WTC11 (cell line): ENCODE measurements around the gene CNKSR3. TPM values are rescaled to one million over a fixed set of nuclear protein-coding genes. Genes with fewer than 3 reads are reported as not detected.

Experiments
- ATAC-seq: fragments of 200-7000 bp; cut with Tn5 transposase; 2 replicates; pipeline ENCODE4 v1.10.0; 2021; ENCODE audit warnings: mild to moderate bottlenecking, moderate library complexity
- CTCF ChIA-PET: fragments of 300-600 bp; sonication (Branson Sonifier 250); formaldehyde crosslinking; loops from one replicate; lab custom pipeline; 2021; ENCODE audit warnings: antibody characterized with exemption; lab: Charles Lee
- POLR2A ChIA-PET: fragments of 350-600 bp; sonication (Branson Sonifier 250); formaldehyde crosslinking; loops from one replicate; lab custom pipeline; 2021; ENCODE audit warnings: antibody characterized with exemption; lab: Charles Lee
- DNase-seq: peaks from one replicate; pipeline ENCODE4 v3.0.0; 2021; ENCODE audit warnings: low spot score
- H3K27ac Mint-ChIP-seq: 2 replicates; pipeline ENCODE4 v1.8.0; 2021; ENCODE audit warnings: mixed read lengths
- H3K27me3 Mint-ChIP-seq: 2 replicates; pipeline ENCODE4 v1.8.0; 2021; ENCODE audit warnings: low read depth, mild to moderate bottlenecking, moderate library complexity, mixed read lengths
- H3K36me3 Mint-ChIP-seq: 2 replicates; pipeline ENCODE4 v1.8.0; 2021; ENCODE audit warnings: mixed read lengths
- H3K4me1 Mint-ChIP-seq: 2 replicates; pipeline ENCODE4 v1.8.0; 2022; ENCODE audit warnings: mixed read lengths
- H3K4me3 Mint-ChIP-seq: 2 replicates; pipeline ENCODE4 v1.8.0; 2021; ENCODE audit warnings: mild to moderate bottlenecking, moderate library complexity, mixed read lengths
- H3K9me3 Mint-ChIP-seq: 2 replicates; pipeline ENCODE4 v1.8.0; 2021; ENCODE audit warnings: mixed read lengths
- AR ChIP-seq: fragments of 250-450 bp; sonication (Bioruptor Pico); IDR thresholded peaks from 2 replicates; pipeline ENCODE4 v1.9.0; 2021; ENCODE audit warnings: mild to moderate bottlenecking
- FOXJ3 ChIP-seq: sonication (generic); formaldehyde crosslinking; IDR thresholded peaks from 2 replicates; pipeline ENCODE4 v1.9.0; 2021; ENCODE audit warnings: missing genetic modification reagents, mild to moderate bottlenecking, borderline replicate concordance
- FOXK1 ChIP-seq: sonication (generic); formaldehyde crosslinking; IDR thresholded peaks from 2 replicates; pipeline ENCODE4 v1.8.0; 2022; ENCODE audit warnings: mild to moderate bottlenecking, moderate library complexity, missing genetic modification reagents
- GABPB1 ChIP-seq: sonication (generic); formaldehyde crosslinking; IDR thresholded peaks from 2 replicates; pipeline ENCODE4 v1.8.1; 2023; ENCODE audit warnings: mild to moderate bottlenecking, missing genetic modification reagents
- GRHL2 ChIP-seq: fragments of 250-450 bp; sonication (Bioruptor Pico); IDR thresholded peaks from 2 replicates; pipeline ENCODE4 v1.8.0; 2022; ENCODE audit warnings: mild to moderate bottlenecking, moderate library complexity; ENCODE audit not compliant: insufficient replicate concordance, severe bottlenecking
- GTF2I ChIP-seq: fragments of 250-450 bp; sonication (Bioruptor Pico); conservative IDR thresholded peaks from 2 replicates; pipeline ENCODE4 v1.4.0; 2021; ENCODE audit warnings: mild to moderate bottlenecking
- MAX ChIP-seq: sonication (generic); formaldehyde crosslinking; IDR thresholded peaks from 2 replicates; pipeline ENCODE4 v1.8.0; 2022; ENCODE audit warnings: mild to moderate bottlenecking, missing genetic modification reagents
- ZNF232 ChIP-seq: sonication (generic); formaldehyde crosslinking; IDR thresholded peaks from 2 replicates; pipeline ENCODE4 v1.8.0; 2022; ENCODE audit warnings: mild to moderate bottlenecking, missing genetic modification reagents
- ZNF263 ChIP-seq: sonication (generic); formaldehyde crosslinking; IDR thresholded peaks from 2 replicates; pipeline ENCODE4 v1.8.1; 2022; ENCODE audit warnings: low read depth, mild to moderate bottlenecking, moderate library complexity, missing genetic modification reagents
- ZNF281 ChIP-seq: sonication (generic); formaldehyde crosslinking; IDR thresholded peaks from 2 replicates; pipeline ENCODE4 v1.8.0; 2023; ENCODE audit warnings: mild to moderate bottlenecking, missing genetic modification reagents
- total RNA-seq: library from RNA; stranded (reverse); gene quantifications from 3 replicates; pipeline ENCODE4 v1.2.3, GENCODE V29; 2021
- TF ChIP-seq, protein P1 (sequence below): sonication (generic); formaldehyde crosslinking; conservative IDR thresholded peaks from 2 replicates; pipeline ENCODE4 v1.8.1; 2022; ENCODE audit warnings: mild to moderate bottlenecking, missing genetic modification reagents
- TF ChIP-seq, protein P2 (sequence below): sonication (generic); formaldehyde crosslinking; IDR thresholded peaks from 2 replicates; pipeline ENCODE4 v1.8.1; 2023; ENCODE audit warnings: mild to moderate bottlenecking, missing genetic modification reagents, moderate library complexity

CNKSR3 gene
- total RNA-seq, 1 experiment from 2014 or later, result 5.7 TPM

DNA sequence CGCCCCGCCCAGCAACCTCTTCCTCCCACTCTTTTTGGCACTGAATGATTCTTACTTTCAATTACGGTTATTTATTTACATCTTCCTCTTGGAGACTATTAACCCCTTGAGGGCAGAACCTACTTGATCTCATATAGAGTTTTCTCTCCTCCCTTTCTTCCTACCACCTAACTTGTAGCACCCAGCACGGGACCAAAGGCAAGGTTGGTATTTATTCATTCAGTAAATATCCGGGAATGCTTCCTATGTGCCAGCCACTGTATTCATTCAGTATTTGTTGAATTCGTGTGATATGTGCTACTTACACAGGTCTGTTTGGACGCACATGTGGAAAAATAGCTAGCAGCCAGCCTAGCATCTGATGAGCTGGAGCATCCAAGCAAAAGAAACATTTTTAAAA, 1.3 kb upstream of the CNKSR3 start (continued):
- TF ChIP-seq AR (CRISPR knock-in tag), result no peak
- no peak for TF ChIP-seq GABPB1
- no peak for TF ChIP-seq GRHL2 (CRISPR knock-in tag)
- TF ChIP-seq, protein P1, sequence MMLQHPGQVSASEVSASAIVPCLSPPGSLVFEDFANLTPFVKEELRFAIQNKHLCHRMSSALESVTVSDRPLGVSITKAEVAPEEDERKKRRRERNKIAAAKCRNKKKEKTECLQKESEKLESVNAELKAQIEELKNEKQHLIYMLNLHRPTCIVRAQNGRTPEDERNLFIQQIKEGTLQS, result no peak
- TF ChIP-seq ZNF281 (CRISPR knock-in tag), result no peak
- TF ChIP-seq, all 79 proteins: peak for 0

GRCh38 chr6:154509421-154510143, 903 bp downstream of the CNKSR3 start:
- DNase-seq, result peak; percentile 59
- ChIA-PET POLR2A (interaction anchor here (0.6 to 0.8 kb wide), 2 partner anchors 33 to 438 kb away, joined by 3 to 6 read pairs; no protein-coding TSS in a partner anchor), CTCF (interaction anchor here (0.7 to 3.6 kb wide), 9 partner anchors 9 to 166 kb away, joined by 3 to 38 read pairs (median 4); no protein-coding TSS in a partner anchor)
- peak overlapping the region; percentile 82 for H3K4me3 Mint-ChIP-seq
- TF ChIP-seq, protein P2, sequence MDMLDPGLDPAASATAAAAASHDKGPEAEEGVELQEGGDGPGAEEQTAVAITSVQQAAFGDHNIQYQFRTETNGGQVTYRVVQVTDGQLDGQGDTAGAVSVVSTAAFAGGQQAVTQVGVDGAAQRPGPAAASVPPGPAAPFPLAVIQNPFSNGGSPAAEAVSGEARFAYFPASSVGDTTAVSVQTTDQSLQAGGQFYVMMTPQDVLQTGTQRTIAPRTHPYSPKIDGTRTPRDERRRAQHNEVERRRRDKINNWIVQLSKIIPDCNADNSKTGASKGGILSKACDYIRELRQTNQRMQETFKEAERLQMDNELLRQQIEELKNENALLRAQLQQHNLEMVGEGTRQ, result 0 out of 2 replicates have a peak, but pooled peaks have one; percentile 30
- peak; percentile 57; the same call in 1 of the 2 replicates for TF ChIP-seq ZNF263 (CRISPR knock-in tag)
- peak; percentile 43; the same call in 1 of the 2 replicates for TF ChIP-seq MAX (CRISPR knock-in tag)
- TF ChIP-seq ZNF232, result no peak
- peak; percentile 33; the same call in 1 of the 2 replicates for TF ChIP-seq FOXK1 (CRISPR knock-in tag)
- TF ChIP-seq, all 79 proteins: peak for 4
- ATAC-seq, result peak; percentile 11
- Mint-ChIP-seq H3K27ac (no peak overlapping the region), H3K9me3 (no peaks in the 10 kb centered on the region), H3K27me3 (peaks cover 75% of the 10 kb centered on the region), H3K4me1 (peaks cover 42% of the 10 kb centered on the region), H3K36me3 (no peaks in the 10 kb centered on the region; the same call in 1 of the 2 replicates)

GRCh38 chr6:154508573-154509375, 1.7 kb downstream of the CNKSR3 start:
- Mint-ChIP-seq H3K36me3 (no peaks in the 10 kb centered on the region; the same call in 1 of the 2 replicates), H3K4me3 (peak overlapping the region; percentile 82), H3K27ac (no peak overlapping the region), H3K4me1 (peaks cover 39% of the 10 kb centered on the region), H3K27me3 (peaks cover 75% of the 10 kb centered on the region), H3K9me3 (no peaks in the 10 kb centered on the region)
- TF ChIP-seq GTF2I (CRISPR knock-in tag), result no peak
- TF ChIP-seq FOXJ3 (CRISPR knock-in tag), result no peak
- ChIA-PET POLR2A (no interaction called here), CTCF (interaction anchor here (0.7 to 3.6 kb wide), 4 partner anchors 8 to 231 kb away, joined by 3 to 38 read pairs (median 3); no protein-coding TSS in a partner anchor)
- ATAC-seq (no peak), DNase-seq (no peak)
